ENCODE measurements around the gene MYPN. TPM values are rescaled to one million over a fixed set of nuclear protein-coding genes. Genes with fewer than 3 reads are reported as not detected.

Gene MYPN
- polyA plus RNA-seq, 4 donors = 0.04 to 0.10 (median 0.06) TPM; not detected in 1

GRCh38 chr10:68261132-68261856 lies 152.0 kb downstream of the MYPN start:
- no peak for DNase-seq (ENCODE audit: low read depth in 4 of 4, low spot score in 2 of 4)

Other genes starting within 250 kb of the MYPN start
- gene SIRT1, start 224.8 kb upstream of the MYPN start, polyA plus RNA-seq (ENCODE audit: insufficient read length in 4 of 4) = 10 to 100 TPM; 34.6 to 47.2 (median 36.7) TPM
- 10 to 100 TPM; 36.5 to 65.5 (median 50.1) TPM for gene HERC4, start 34.2 kb upstream of the MYPN start, polyA plus RNA-seq (ENCODE audit: insufficient read length in 4 of 4)
- 1 to 10 TPM; 1.5 to 1.8 (median 1.8) TPM for gene ATOH7, start 122.6 kb downstream of the MYPN start, polyA plus RNA-seq (ENCODE audit: insufficient read length in 4 of 4)
- 100 to 1,000 TPM; 273 to 431 (median 371) TPM for gene HNRNPH3, start 222.6 kb downstream of the MYPN start, polyA plus RNA-seq (ENCODE audit: insufficient read length in 4 of 4)
- 100 to 1,000 TPM in 1 of 4 donors, 10 to 100 TPM in 3; 46.7 to 118 (median 79.2) TPM for gene PBLD, start 223.4 kb downstream of the MYPN start, polyA plus RNA-seq (ENCODE audit: insufficient read length in 4 of 4)

Data from left renal cortex interstitium (tissue), 4 donors.